Lower leg skin (tissue), 3 donors: Measurements from ENCODE around the gene ANO6.

Source experiments
- POLR2A ChIP-seq, 2 donors: fragments of 450-650 bp; IDR thresholded peaks; one replicate each; pipeline ENCODE4 v1.6.1; 2016 to 2017; ENCODE audit warnings: antibody characterized with exemption in 2 of 2, mild to moderate bottlenecking in 1 of 2, moderate library complexity in 1 of 2
- TF ChIP-seq, protein P1 (sequence below), 3 donors: fragments of 450-650 bp; IDR thresholded peaks; one replicate each; pipeline ENCODE4 v1.5.1; 2016; ENCODE audit warnings: antibody characterized with exemption in 3 of 3, mild to moderate bottlenecking in 3 of 3, moderate library complexity in 2 of 3

DNA sequence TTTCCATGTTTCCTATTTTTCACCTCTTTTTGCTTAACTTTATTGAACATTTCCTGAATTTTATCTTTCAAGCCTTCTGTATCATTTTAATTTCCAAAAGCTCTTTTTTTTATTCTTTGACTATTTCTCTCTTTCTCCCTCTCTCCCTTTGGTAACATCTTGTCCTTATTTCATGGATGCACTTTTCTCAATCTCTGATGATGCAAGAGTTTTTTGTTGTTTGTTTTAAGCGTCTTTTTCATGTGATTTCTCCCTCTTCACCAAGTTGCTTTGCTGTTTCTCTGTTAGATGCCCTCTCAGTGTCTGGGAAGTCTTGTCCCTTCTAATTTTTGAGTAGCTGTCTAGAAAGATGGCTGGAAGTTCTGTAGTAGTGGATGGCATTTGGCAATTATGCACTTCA is 62.6 kb downstream of the ANO6 start:
- TF ChIP-seq, protein P1, sequence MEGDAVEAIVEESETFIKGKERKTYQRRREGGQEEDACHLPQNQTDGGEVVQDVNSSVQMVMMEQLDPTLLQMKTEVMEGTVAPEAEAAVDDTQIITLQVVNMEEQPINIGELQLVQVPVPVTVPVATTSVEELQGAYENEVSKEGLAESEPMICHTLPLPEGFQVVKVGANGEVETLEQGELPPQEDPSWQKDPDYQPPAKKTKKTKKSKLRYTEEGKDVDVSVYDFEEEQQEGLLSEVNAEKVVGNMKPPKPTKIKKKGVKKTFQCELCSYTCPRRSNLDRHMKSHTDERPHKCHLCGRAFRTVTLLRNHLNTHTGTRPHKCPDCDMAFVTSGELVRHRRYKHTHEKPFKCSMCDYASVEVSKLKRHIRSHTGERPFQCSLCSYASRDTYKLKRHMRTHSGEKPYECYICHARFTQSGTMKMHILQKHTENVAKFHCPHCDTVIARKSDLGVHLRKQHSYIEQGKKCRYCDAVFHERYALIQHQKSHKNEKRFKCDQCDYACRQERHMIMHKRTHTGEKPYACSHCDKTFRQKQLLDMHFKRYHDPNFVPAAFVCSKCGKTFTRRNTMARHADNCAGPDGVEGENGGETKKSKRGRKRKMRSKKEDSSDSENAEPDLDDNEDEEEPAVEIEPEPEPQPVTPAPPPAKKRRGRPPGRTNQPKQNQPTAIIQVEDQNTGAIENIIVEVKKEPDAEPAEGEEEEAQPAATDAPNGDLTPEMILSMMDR (IDR thresholded peaks at IDR 0.05): no peak
- no peak for TF ChIP-seq POLR2A (IDR thresholded peaks at IDR 0.05)
